Measurements from ENCODE around the gene ZNF573.
"Not testable (repeated sequence)": the region's sequence is repeated elsewhere in the genome, so short reads cannot be mapped to it uniquely, and the experiment has no call there.

Gene ZNF573

DNA sequence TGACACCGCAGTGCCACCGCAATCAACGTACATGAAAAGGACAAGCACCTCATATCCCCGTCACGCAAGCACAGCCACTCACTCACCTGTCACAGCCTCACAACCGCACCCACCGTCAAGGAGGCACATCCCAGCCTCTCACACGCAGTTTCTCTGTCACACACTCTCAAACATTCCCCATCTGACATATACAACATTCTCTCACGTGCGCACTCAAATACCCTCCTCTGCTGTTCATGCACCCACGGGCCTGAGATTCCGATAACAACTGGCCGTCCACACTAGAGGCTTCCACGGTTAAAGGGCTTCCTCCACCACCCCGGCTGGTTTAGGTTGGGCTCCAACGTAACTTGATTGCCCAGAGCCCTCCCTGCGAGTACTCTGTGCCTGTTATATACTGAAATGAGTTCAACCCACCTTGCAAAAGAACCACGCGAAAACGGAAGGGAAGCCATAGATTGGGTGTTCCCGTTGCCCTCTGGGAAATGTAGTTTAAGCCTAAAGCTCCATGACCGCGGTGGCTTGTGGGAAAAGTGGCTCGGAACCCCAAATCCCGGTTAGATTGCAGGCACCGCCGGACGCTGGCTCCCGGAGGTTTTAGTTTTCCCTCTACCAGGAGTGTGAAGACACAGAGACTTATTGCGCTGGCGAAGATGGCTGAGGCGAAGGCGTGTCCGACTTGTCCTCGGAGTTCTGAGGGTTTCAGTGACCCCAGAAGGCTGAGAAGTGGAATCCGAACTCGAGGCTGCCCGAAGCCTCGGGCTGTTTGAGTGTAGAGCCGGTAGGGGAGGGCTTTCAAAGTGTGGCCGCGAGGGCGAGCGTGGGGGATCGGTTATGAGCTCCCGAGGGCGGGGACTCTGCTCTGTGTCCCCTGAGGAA, at the start of gene ZNF573:
Gene ZNF573 (minus strand): TSS at position 460 of the 879 bp plus-strand sequence. CDS start 5,857 bp downstream, outside the sequence.
- DNase-seq = peak; percentile 87

GRCh38 chr19:37817180-37817981, 38.0 kb upstream of the ZNF573 start:
- peak; percentile 1 for DNase-seq

- not testable (repeated sequence) for DNase-seq
Observed at GRCh38 chr19:37815611-37816010, 36.2 kb upstream of the ZNF573 start.

- no peak for DNase-seq
Observed at GRCh38 chr19:37813340-37813739, 34.0 kb upstream of the ZNF573 start.

GRCh38 chr19:37809366-37809765, 30.0 kb upstream of the ZNF573 start:
- no peak for DNase-seq

- no peak for DNase-seq
Observed at GRCh38 chr19:37803249-37803840, 24.0 kb upstream of the ZNF573 start.

- no peak for DNase-seq
Observed at GRCh38 chr19:37790244-37790925, 11.0 kb upstream of the ZNF573 start.

- no peak for DNase-seq
Observed at GRCh38 chr19:37778613-37779126, 716 bp downstream of the ZNF573 start.

DNA sequence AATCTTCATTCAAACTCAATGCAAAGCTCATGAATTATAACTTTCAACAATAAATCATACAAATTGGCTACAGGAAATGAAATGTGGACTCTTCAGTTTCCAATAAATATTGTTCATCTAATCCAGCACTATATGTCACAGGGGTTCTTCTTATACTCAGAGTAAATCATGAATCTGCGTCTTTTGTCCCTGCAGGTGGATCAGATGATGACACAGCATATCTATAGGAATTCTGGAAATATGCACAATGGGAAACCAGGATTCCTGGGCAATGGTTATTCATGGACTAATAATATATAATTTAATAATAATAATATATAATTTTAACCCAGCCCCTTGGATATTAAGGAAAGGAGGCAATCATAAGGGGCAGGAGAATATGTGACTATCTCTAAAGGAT, 8.4 kb downstream of the ZNF573 start:
- DNase-seq = no peak

- DNase-seq = peak; percentile 4
Observed at GRCh38 chr19:37763488-37763887, 15.9 kb downstream of the ZNF573 start.

GRCh38 chr19:37757683-37758082, 21.7 kb downstream of the ZNF573 start:
- not testable (repeated sequence) for DNase-seq

GRCh38 chr19:37738371-37738770, 41.0 kb downstream of the ZNF573 start:
- DNase-seq = no peak

- no peak for DNase-seq
Observed at GRCh38 chr19:37725181-37725580, 54.2 kb downstream of the ZNF573 start.

DNA sequence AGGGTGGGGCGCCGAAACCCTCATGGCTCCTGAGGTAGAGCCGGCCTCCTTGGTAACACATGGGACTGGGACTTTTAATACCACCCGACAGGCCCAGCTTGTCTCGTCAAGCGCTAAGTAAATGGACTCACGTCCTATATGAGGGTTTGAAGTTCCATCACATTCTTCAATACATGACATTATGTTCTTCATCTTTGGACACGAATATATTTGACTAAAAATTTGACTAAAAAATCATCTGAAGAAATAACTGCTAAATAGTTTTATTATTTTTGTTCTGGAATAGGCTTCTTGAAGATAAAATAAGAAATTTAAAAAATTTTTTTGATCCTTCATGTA, 59.5 kb downstream of the ZNF573 start:
- DNase-seq = no peak

DNA sequence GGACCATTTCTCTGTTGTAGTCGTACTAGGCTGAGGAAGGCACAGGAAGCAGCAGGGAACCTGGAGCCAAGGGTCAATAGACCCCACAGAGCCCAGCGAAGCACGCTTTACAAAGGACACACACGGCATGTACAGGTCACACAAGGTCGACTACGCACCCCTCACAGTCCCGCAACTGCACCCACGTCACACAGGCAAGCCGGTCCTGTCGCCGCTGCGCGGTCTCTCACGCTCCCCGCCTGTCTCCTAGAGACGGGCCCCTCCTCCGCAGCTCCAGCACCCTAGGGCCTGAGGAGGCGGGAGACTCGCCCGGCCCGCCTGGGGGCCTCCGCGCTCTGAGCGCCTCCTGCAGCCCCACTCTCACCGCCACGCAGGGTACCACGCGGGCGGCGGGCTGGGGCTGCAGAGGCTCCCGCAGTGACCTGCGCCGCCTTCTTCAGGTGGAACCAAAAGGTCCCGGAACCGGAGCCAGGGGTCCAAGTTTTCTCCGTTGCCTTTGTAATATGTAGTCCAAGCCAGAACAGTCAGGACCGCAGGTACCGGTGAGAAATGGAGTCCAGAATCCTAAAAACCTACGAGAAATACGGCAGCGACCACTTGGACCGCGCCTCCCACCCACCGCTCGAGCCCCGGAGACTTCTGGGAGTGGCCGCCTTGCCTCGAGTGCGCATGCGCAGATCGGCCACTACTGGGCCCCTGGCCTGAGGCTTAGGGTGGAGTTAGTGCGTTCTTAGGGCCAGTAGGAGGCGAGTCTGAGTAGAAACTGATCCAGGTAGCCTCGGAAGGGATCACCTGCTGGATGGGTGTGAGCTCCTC, 60.1 kb downstream of the ZNF573 start, which contains the start of gene ZNF607:
Gene ZNF607 (minus strand): TSS at position 651 of the 816 bp plus-strand sequence. CDS start 8,143 bp downstream, outside the sequence.
- peak; percentile 89 for DNase-seq

DNA sequence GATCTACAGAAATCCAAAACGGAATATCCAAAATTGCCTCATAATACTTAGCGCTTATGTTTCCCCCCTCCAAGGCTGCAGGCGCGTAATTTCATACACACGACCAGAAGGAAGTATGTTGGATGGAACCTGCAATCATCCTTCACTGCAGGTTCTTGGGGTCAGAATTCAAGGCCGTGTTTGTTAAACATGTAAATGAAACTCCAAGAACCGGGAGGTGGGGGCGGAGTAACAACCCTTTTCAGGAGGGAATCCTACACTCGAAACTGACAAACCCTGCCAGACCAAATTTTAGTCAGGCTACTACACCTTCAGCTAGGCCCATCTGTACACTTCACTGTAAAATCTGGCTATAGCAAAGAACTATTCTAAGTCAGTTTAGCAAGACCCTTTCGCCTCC, 61.1 kb downstream of the ZNF573 start:
- no peak for DNase-seq

- DNase-seq = no peak
Observed at GRCh38 chr19:37716140-37716539, 63.2 kb downstream of the ZNF573 start.

- DNase-seq = no peak
Observed at GRCh38 chr19:37706052-37706605, 73.3 kb downstream of the ZNF573 start.

- DNase-seq = no peak
Observed at GRCh38 chr19:37699057-37699456, 80.3 kb downstream of the ZNF573 start.

DNA sequence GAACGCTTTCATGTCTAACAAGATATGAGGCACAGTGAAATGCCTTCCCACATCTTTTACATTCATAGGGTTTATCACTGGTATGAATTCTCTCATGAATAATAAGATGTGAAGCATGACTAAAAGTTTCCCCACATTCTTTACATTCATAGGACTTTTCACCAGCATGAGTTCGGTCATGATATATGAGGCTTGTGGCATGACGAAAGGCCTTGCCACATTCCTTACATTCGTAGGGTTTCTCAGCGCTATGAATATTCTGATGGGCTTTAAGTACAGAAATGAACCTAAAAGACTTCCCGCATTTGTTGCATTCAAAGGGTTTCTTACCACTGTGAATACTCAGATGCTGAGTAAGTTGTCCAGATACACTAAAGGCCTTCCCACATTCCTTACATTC, 81.2 kb downstream of the ZNF573 start:
- DNase-seq = no peak

- DNase-seq = no peak
Observed at GRCh38 chr19:37695144-37695899, 84.1 kb downstream of the ZNF573 start.
